ENCODE results near the gene HIVEP3.

DNA sequence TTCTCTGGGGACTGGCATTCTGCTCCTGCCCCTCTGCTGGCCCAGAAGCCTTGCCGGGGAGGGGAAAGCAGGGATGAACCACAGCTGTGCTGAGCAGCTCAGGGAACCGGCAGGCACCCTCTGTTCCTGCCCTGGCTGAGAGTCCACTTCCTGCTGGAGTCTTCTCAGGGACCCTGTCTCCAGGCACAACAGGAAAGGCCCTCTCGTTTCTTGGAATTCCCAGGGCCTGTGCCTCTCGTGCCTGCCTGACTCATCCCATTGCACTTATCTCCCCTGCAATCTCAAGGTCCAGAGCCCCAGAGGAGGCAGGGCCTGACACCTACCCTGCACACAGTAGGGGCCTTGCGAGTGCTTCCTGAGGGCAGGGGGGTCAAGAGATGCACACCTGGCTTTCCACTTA, 433.1 kb downstream of the HIVEP3 start:
- TF ChIP-seq POLR2A (IDR thresholded peaks at IDR 0.05) (no peak), EP300 (IDR thresholded peaks at IDR 0.05) (no peak)
- TF ChIP-seq, protein P1, sequence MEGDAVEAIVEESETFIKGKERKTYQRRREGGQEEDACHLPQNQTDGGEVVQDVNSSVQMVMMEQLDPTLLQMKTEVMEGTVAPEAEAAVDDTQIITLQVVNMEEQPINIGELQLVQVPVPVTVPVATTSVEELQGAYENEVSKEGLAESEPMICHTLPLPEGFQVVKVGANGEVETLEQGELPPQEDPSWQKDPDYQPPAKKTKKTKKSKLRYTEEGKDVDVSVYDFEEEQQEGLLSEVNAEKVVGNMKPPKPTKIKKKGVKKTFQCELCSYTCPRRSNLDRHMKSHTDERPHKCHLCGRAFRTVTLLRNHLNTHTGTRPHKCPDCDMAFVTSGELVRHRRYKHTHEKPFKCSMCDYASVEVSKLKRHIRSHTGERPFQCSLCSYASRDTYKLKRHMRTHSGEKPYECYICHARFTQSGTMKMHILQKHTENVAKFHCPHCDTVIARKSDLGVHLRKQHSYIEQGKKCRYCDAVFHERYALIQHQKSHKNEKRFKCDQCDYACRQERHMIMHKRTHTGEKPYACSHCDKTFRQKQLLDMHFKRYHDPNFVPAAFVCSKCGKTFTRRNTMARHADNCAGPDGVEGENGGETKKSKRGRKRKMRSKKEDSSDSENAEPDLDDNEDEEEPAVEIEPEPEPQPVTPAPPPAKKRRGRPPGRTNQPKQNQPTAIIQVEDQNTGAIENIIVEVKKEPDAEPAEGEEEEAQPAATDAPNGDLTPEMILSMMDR (IDR thresholded peaks at IDR 0.05), result no peak

Measured in tibial nerve (tissue), 4 donors.